Hepatic stellate cell (primary cell): ENCODE results near the gene KCTD15.

ENCODE experiments used
- DNase-seq: peaks from one replicate; pipeline ENCODE4 v3.0.0; 2011; ENCODE audit warnings: low spot score

KCTD15 gene

DNA sequence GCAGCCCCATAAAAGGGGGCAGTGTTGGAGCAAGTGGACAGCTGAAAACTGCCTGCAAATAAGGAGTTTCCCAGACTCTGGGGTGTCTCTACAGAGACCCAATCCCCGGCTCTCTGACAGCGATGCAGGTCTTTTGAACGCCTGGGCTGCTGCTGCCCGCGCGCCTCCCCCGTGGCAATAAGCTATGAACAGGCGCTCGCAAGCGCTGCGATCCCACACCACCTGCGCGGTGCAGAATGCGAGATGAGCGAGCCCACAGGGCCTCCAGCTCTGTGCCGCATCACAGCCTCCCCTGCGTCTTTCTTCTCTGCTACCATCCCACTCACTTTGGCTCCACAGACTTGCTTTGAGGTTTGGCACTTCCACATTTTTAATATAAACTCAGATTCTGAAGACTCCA, 62.3 kb downstream of the KCTD15 start:
- DNase-seq = no peak

DNA sequence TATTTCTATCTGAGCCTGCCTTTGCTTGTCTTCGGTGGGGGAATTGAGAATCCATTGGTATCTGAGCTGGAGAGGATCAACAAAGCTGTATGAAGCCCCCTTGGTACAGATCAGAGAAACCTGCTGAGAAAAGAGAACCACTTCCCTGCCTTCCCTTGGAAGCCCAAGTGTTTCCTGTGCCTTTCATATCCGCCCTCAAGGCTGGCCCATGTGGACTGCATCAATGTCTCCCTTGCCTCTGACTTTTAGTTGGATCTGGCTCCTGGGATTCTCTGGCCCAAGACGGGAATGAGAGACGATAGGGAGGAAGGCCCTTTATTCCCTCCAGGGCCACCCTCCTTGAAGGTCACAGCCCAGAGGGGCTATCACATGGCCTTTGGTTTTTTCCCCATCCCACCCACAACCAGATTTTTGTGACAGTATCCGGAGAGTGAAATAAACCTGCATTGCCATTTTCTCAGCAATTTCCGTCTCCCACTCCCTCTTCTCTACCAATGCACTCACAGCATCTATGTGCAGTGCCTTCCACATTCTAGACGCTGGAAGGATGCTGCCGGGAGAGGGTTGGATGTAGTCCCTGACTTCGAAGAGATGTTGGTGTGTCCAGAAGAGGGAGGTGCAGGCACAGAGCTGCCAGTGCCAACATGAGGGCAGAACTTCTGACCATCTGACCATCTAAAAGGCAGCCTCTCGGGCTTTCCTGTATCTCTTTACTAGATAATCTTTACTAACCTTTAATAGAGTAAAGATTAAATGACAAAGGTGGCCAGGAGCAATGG, 63.8 kb downstream of the KCTD15 start:
- no peak for DNase-seq

DNA sequence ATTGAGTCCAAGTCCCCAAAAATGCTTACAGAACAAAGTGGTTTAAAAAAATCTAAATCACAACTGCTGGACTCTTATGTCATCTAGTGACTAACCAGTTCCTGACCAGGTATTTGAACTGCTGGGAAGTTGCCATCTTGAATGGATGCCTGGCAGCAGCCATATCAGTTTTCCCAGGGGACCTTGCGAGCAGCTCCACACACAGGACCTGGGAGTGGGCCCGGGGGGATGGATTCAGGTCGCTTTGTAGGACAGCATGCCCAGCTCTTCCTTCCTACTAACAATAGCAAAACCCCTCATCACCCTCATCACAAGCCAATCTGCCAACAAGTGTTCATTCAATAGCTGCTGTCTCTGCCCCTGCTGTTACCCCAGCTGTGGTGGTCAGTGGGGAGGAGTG, 65.3 kb downstream of the KCTD15 start:
- no peak for DNase-seq

DNA sequence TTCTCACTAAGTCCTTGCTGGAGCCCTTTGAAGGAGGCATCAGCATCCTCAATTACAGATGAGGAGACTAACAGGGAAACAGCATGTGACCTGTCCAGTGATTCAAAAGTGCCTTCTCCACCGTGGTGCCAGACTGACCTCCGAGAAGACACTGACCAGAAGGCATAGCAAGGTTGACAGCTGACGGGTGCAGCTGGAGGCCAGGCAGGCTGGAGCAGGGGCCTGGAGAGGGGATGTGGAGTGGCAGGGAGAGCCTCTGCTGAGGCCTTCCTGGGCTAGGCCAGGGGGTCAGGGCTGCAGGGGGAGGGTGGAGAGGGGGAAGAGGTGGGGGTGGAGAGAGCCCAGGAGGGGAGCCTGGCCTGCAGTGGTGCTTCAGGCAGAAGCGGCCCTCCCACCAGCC, 66.3 kb downstream of the KCTD15 start:
- no peak for DNase-seq

DNA sequence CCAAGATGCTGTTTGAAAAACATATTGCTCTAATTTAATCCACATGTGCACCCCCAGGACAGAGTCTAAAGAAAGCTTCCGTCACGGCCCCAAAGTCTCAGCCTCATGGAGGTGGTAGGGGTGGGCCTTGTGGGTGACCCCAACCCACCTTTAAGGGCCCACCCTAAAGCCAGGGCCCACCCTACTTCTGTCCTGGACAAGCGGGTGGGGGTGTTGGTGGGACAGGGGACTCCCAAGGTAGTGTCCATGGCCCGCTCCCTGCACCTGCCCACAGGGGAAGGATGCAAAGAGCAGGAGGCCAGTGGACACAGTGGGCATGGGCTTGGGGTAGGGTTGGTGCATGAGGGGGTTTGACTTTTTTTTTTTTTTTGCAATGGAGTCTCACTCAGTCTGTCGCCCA, 66.8 kb downstream of the KCTD15 start:
- DNase-seq = no peak

DNA sequence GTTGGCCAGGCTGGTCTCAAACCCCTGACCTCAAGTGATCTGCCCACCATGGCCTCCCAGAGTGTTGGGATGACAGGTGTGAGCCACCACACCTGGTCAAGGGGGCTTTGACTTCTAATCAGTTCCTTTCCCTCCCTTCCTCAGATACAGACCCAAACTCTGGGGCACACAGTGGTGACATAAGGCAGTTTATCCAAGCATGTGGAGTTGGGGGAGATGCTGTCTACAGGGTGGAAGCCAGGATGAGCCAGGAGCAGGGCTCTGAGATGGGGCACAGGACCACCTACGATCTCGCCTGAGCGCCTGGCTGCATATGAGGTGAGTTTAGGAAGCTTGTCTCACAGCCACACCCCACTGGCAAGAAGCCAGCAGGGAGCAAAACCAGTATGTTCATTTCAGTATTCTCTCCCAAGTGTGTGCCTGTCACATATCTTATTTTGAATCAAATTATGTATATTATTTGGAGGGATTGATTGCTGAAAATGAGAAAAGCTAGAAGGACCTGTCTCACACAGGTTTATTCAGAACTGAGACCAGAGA, 67.7 kb downstream of the KCTD15 start:
- DNase-seq = no peak

DNA sequence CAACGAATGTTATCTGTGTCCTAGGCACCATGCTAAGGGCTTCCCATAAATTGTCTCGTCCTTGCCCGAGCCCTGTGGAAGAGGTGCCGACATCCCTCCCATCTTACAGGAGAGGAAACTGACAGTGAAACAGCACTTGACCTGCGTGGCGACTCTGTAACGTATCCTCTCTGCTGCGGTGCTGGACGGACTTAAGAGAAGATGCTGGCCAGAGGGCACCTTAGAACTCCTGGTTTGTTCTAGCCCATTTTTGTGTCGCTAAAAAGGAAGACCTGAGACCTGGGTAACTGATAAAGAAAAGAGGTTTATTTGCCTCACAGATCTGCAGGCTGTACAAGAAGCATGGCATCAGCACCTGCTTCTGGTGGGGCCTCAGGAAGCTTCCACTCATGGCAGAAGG, 68.6 kb downstream of the KCTD15 start:
- no peak for DNase-seq
